ENCODE data around the gene PTOV1. TPM values are rescaled to one million over a fixed set of nuclear protein-coding genes. Genes with fewer than 3 reads are reported as not detected.

PTOV1 gene
- total and polyA plus RNA-seq, 10 of the 15 experiments (the other 5 are each of a cell fraction or from before 2014, with no cell fraction given): 3.2 to 83.5 (median 22.3) TPM

DNA sequence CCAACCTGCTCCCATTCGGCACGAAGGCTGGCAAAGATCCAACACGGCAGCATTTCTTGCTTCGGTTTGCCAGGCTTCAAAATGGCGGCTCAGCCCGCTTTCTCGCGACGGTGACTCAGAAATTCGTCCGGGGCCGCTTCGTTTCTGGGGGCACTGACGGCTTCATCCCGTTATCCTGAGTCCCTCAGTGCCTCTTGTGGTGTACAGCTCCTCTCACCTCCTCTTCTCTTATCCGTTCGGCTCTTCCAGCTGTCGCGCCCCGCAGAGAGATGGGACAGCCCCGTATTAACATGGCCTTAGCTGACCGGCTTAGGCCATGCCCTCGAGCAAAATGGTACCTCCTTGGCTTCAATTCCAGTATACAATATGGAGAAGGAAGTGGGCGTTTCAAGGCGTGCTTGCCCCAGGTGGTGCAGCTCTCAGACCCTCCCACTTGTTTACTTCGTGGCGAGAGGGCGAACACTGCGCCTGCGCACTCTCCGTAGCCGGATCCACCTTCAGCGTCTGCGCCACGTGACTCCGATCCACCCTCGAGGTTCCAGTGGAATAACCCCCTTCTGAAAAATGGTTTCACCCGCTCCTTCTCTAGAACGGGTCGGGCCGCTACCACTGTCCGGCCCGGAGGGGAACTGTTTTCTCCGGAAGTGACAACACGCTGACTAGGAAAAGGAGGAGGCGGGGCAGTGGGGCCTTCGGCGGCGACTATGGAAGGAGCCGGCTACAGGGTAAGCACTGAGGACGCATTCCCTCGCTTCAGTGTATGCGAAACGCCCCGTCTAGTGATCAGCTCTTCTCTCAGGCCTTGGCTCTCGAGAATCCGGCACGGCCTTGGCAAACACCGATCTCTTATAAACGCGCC lies 26.3 kb downstream of the PTOV1 start, which contains the start of the genes AKT1S1 and TBC1D17 (continued):
- TF ChIP-seq, protein P1, sequence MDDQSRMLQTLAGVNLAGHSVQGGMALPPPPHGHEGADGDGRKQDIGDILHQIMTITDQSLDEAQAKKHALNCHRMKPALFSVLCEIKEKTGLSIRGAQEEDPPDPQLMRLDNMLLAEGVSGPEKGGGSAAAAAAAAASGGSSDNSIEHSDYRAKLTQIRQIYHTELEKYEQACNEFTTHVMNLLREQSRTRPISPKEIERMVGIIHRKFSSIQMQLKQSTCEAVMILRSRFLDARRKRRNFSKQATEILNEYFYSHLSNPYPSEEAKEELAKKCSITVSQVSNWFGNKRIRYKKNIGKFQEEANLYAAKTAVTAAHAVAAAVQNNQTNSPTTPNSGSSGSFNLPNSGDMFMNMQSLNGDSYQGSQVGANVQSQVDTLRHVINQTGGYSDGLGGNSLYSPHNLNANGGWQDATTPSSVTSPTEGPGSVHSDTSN (IDR thresholded peaks at IDR 0.05; ENCODE audit: insufficient replicate concordance, low read depth, low read length): no peak
- peak; percentile 86 for TF ChIP-seq POLR2A (IDR thresholded peaks at IDR 0.05; ENCODE audit: low read depth, low read length)
- TF ChIP-seq NFYB (IDR thresholded peaks at IDR 0.05; ENCODE audit: insufficient read depth, low read depth, low read length): no peak
- peak; percentile 64 for TF ChIP-seq MXI1 (IDR thresholded peaks at IDR 0.05; ENCODE audit: low read depth, low read length)
- no peak for TF ChIP-seq IRF4 (IDR thresholded peaks at IDR 0.05; ENCODE audit: low read depth, low read length)
- no peak for TF ChIP-seq KDM1A (IDR thresholded peaks at IDR 0.05; ENCODE audit: borderline replicate concordance)
- no peak for TF ChIP-seq YBX1 (IDR thresholded peaks at IDR 0.05)
- peak; percentile 70 for TF ChIP-seq PML (IDR thresholded peaks at IDR 0.05; ENCODE audit: low read length)
- TF ChIP-seq RFX5 (IDR thresholded peaks at IDR 0.05; ENCODE audit: low read depth, low read length): no peak
- TF ChIP-seq, protein P2, sequence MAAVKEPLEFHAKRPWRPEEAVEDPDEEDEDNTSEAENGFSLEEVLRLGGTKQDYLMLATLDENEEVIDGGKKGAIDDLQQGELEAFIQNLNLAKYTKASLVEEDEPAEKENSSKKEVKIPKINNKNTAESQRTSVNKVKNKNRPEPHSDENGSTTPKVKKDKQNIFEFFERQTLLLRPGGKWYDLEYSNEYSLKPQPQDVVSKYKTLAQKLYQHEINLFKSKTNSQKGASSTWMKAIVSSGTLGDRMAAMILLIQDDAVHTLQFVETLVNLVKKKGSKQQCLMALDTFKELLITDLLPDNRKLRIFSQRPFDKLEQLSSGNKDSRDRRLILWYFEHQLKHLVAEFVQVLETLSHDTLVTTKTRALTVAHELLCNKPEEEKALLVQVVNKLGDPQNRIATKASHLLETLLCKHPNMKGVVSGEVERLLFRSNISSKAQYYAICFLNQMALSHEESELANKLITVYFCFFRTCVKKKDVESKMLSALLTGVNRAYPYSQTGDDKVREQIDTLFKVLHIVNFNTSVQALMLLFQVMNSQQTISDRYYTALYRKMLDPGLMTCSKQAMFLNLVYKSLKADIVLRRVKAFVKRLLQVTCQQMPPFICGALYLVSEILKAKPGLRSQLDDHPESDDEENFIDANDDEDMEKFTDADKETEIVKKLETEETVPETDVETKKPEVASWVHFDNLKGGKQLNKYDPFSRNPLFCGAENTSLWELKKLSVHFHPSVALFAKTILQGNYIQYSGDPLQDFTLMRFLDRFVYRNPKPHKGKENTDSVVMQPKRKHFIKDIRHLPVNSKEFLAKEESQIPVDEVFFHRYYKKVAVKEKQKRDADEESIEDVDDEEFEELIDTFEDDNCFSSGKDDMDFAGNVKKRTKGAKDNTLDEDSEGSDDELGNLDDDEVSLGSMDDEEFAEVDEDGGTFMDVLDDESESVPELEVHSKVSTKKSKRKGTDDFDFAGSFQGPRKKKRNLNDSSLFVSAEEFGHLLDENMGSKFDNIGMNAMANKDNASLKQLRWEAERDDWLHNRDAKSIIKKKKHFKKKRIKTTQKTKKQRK (IDR thresholded peaks at IDR 0.05; ENCODE audit: low read depth, low read length): no peak
- TF ChIP-seq MEF2B (IDR thresholded peaks at IDR 0.05; ENCODE audit: partially characterized antibody, poor library complexity, severe bottlenecking): peak; percentile 8
- TF ChIP-seq POLR2AphosphoS2 (IDR thresholded peaks at IDR 0.05; ENCODE audit: low read depth, low read length): no peak
- TF ChIP-seq BMI1 (IDR thresholded peaks at IDR 0.05; ENCODE audit: borderline replicate concordance): no peak
- no peak for TF ChIP-seq ZNF217 (IDR thresholded peaks at IDR 0.05)
- TF ChIP-seq, protein P3, sequence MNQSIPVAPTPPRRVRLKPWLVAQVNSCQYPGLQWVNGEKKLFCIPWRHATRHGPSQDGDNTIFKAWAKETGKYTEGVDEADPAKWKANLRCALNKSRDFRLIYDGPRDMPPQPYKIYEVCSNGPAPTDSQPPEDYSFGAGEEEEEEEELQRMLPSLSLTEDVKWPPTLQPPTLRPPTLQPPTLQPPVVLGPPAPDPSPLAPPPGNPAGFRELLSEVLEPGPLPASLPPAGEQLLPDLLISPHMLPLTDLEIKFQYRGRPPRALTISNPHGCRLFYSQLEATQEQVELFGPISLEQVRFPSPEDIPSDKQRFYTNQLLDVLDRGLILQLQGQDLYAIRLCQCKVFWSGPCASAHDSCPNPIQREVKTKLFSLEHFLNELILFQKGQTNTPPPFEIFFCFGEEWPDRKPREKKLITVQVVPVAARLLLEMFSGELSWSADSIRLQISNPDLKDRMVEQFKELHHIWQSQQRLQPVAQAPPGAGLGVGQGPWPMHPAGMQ (IDR thresholded peaks at IDR 0.05; ENCODE audit: borderline replicate concordance): no peak; the same call in 1 of the 2 replicates
- no peak for TF ChIP-seq NFXL1 (IDR thresholded peaks at IDR 0.05; ENCODE audit: borderline replicate concordance)
- 0 out of 2 replicates have a peak, but pooled peaks have one; percentile 9 for TF ChIP-seq HDAC2 (IDR thresholded peaks at IDR 0.05)
- no peak for TF ChIP-seq SMAD5 (IDR thresholded peaks at IDR 0.05; ENCODE audit: low read depth)
- no peak for TF ChIP-seq WRNIP1 (IDR thresholded peaks at IDR 0.05; ENCODE audit: borderline replicate concordance, low read depth, low read length)
- TF ChIP-seq SPI1 (IDR thresholded peaks at IDR 0.05; ENCODE audit: borderline replicate concordance, insufficient read depth, low read depth, low read length): peak; percentile 66; the same call in 1 of the 2 replicates
- TF ChIP-seq ZSCAN29 (IDR thresholded peaks at IDR 0.05): no peak
- no peak for TF ChIP-seq BCL11A (IDR thresholded peaks at IDR 0.05; ENCODE audit: low read depth, low read length)
- no peak for TF ChIP-seq SUZ12 (IDR thresholded peaks at IDR 0.05; ENCODE audit: unreplicated experiment)
- peak; percentile 68 for TF ChIP-seq NBN (IDR thresholded peaks at IDR 0.05)

Data from GM12878 (cell line).